Activated CD4-positive, CD25-positive, alpha-beta regulatory T cell (primary cell): ENCODE results near the gene PNLIPRP1.

Source experiments
- DNase-seq, 4 experiments: peaks; one replicate each; lab custom pipeline; 2025; lab: John Stamatoyannopoulos, UW

PNLIPRP1 gene

DNA sequence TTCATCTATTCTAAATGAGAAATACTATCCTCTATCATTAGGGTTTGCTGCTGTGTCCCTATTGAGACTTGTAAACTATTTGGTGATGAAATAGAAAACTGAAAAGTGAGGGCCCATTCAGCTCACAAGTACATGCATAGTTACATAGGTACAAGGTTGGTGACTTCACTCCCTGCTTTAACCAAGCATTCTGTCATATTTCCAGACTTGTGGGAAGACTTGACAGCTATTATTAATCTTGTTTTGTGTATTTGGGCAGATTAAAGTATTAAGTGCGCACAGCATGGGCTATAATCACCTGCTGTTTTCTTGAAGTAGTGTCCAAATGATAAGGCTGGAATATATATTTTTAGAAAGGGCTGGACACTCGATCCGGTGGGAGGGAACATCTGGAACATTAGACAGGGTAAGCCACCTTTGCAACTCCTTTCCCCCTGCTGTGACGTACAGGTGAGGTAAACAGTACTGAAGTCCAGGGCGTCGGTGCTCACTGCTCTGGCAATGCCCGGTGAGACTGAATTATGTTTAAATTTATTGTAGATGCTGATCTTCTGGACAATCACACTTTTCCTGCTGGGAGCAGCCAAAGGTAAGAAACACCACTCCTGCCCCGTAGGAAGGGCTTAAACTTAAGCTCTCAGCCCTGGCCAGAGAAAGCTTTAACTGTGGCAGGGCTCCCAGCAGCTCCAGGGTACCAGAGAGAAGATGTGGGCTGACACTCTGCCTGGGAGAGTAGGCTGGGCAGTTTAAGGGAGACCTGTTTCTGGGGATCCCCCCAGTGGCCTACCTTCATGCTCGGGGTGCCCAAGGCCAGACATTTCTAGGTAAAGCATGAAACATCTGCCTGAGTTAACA is at the start of gene PNLIPRP1:
Gene PNLIPRP1, plus strand, starts transcription at position 370 of the 855 bp plus-strand sequence. Its CDS starts 171 bp downstream, at position 541.
- no peak for DNase-seq

- no peak for DNase-seq
Observed at GRCh38 chr10:116542007-116542677, 48.6 kb upstream of the PNLIPRP1 start.

GRCh38 chr10:116545122-116545521 is 45.6 kb upstream of the PNLIPRP1 start:
- DNase-seq = no peak

DNA sequence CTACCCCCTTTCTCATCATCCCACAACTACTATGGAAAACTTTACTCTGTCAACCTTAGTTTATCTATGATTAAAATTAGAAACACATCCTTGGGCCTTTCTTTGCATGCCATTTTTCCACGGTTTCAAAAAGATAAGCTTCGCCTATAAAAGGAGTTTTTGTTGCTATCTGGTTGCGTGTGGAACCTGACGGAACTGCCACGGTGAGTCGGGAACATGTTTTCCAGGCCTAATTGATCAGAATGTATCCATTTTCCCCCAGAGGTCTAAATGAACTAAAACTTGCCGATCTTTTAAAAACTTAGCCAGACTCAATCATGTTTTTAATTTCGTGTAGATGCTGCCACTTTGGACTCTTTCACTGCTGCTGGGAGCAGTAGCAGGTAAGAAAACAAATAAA is 45.0 kb upstream of the PNLIPRP1 start, which contains the start of gene PNLIP:
Gene PNLIP, plus strand, starts transcription at position 176 of the 400 bp plus-strand sequence. Its CDS starts 162 bp downstream, at position 338.
- DNase-seq = no peak

DNA sequence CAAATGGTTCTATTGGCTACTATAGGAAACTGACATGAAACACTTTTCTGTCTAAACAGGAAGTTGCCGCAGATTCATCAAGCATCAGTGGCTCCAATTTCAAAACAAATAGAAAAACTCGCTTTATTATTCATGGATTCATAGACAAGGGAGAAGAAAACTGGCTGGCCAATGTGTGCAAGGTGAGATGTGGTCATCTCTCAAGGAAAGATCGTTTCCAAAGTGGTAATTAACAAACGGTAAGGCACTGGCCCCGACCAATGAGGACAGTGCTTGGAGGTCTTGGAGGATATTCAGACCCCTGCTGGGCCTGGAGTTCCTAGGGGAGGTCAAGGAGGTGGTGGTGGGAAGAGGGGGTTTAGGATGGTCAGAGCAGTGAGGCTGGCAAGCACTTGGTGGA is 42.5 kb upstream of the PNLIPRP1 start:
- DNase-seq = no peak

GRCh38 chr10:116553378-116553980 is 37.3 kb upstream of the PNLIPRP1 start:
- no peak for DNase-seq

GRCh38 chr10:116554628-116555027 is 36.1 kb upstream of the PNLIPRP1 start:
- DNase-seq = no peak

GRCh38 chr10:116555880-116556279 is 34.9 kb upstream of the PNLIPRP1 start:
- DNase-seq = no peak

- DNase-seq = no peak
Observed at GRCh38 chr10:116557305-116557880, 33.4 kb upstream of the PNLIPRP1 start.

DNA sequence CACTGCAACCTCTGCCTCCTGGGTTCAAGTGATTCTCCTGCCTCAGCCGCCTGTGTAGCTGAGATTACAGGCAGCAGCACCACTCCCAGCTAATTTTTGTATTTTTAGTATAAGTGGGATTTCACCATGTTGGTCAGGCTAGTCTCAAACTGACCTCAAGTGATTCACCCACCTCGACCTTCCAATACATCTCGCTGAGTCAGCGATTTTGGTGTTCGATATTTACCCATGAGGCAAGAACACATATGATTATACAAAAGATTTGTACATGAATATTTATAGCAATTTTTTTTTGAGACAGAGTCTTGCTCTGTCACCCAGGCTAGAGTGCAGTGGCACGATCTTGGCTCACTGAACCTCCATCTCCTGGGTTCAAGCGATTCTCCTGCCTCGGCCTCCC is 25.2 kb upstream of the PNLIPRP1 start:
- no peak for DNase-seq

GRCh38 chr10:116566932-116567331 is 23.8 kb upstream of the PNLIPRP1 start:
- no peak for DNase-seq

DNA sequence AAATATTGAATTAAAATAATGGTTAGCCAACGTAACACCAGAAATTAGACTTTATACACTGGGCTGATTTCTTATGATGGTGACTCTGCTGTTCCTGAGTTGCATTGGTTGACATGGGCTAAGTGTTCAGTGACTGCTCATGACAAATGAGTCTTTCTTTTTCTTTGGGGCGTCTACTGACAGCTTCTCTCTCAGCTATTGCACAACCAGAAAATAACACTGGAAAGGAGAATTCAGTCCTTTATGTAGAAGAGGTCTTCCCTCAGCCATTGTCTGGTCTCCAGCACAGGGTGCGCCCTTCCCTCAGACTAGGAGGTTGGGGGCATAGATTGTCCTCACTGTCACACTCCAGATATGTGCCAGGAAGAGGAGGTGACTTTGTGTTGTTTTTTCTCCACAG is 23.4 kb upstream of the PNLIPRP1 start:
- no peak for DNase-seq

DNA sequence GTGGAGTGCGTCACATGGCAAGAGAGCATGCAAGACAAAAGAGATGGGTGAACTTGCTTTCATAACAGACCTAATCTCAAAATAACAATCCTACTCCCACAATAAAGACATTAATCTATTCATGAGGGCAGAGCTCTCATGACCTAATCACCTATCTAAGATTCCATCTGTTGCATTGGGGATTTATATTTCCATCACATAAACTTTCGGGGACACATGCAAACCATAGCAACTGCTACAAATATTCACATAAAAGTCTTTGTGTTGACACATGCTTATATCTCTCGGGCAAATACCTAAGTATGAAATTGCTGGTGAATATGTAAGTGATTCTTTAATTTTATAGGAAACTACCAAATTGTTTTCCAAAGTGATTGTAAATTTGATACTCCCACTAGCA is 16.0 kb upstream of the PNLIPRP1 start:
- DNase-seq = no peak

DNA sequence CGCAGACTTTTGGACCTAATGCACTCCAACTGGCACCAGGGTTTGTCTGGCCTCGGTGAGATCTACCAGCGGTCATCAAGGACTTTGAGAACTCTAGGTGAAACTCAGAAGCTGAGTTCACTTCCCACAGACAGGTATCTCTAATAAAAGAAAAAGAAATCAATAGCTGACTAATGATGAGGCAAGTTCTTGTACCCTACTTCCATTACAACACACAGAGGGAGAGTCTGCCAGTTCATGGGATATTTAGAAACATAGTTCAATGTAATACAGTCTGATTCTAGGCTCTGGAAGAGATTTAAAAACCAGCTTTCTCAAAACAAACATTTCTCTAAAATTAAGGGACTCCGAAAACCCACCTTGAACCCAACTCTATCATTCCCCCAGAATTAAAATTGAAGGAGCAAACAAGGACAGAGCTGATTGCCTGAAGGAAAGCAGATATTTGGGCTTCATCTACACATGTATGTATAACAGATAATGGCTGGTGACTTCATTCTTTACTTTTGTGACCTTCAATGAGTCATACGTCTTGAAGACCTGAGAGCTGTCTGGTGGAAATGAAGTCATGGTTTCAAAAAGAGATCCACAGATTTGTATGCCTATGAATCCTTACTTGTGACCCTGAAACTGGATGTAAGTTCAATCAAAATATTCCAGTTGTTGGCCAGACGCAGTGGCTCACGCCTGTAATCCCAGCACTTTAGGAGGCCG is 2.7 kb upstream of the PNLIPRP1 start:
- DNase-seq = no peak

DNA sequence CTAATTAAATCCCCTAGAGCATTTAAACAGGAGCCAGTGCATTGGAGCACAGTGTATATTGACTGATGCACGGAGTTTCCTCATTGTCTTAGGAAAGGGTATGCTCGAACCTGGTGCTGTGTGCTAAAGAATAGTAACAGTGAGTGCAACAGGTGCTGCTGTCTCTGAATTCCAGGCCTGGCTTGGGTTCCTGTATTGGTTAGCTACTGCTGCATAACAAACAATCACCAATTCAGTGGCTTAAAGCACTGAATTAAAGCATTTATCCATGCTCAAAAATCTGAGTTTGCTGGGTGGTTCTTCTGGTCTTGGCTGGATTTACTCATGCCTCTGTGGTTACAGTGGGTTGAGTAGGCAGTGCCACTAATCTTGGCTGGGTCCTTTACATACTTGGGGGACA is 1.8 kb upstream of the PNLIPRP1 start:
- DNase-seq = no peak

- no peak for DNase-seq
Observed at GRCh38 chr10:116589926-116590325, 833 bp upstream of the PNLIPRP1 start.

DNA sequence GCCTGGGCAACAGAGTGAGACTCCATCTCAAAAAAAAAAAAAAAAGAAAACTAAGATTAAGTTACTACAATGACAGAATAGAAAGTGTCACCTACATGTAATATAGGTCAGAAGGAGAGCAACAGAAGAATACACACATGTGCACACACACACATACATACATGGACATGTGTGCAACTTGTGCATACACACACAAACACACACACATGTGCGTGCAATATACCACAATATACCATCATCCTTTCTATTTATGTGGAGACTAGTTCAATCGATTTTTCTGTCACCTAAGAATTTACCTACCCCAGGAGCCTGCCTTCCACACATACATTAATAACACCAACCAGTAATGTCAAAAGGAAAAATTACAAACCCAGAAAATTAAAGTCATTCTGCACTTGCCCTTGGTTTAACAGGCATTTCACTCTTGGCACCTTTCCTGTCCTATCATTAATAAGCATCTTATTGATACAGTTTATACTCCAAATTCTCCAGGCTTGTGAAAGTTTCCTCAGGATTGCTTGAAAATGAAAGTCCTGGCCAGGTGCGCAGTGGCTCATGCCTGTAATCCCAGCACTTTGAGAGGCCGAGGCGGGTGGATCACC is 2.5 kb downstream of the PNLIPRP1 start:
- DNase-seq = no peak

DNA sequence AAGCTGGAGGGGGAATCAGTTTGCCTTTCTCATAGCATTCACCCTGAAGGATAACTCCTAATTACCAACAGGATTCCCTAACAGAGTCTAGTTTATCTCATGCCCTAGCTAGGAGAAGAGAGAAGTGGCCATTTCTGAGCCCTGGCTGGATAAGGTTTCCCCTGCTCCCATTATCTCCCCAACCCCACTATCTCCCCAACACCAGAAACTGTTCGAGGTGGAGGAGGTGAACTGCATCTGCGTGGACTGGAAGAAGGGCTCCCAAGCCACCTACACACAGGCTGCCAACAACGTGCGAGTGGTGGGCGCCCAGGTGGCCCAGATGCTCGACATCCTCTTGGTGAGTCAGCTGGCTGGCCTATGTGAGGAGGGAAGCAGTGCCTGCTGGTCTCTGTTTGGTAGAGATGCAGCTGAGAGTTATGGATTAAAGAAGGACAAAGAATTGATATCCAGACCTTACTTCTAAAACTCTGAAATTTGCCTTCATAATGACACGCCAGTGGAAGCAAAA is 3.8 kb downstream of the PNLIPRP1 start:
- DNase-seq = no peak

GRCh38 chr10:116596062-116596461 is 5.3 kb downstream of the PNLIPRP1 start:
- no peak for DNase-seq

DNA sequence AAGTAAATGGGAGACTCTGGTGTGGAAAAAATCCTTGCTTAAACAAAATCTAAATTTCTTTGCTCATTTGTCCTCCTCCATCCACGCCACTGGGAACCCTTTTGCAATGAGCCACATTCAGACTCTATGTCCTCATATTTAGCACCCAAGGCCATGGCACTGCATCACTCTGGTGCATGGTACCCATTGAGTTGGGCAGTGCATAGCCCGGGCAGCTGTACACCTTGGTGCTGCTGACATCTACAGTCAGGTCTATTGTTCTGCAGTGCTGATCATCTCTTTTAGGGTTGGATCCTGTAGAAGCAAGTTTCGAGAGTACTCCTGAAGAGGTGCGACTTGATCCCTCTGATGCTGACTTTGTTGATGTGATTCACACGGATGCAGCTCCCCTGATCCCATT is 6.8 kb downstream of the PNLIPRP1 start:
- DNase-seq = no peak

DNA sequence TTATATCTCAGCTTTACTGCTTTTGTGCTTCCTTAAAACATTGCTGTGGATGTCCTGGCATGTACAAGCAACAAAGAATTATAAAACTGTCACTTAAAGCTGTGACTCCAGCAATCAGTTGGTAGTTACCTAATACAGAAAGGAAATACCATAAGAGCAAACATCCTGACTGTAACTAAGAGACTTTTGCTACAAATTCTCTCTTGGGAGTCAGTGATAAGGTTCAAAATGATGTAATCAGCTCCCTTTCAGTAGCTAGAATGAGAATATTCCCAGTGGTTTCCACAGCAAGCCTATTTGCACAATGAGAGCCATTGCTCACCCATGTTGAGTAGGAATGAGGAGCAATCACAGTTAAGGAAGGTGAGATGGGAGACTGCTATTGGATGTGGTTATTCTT is 7.6 kb downstream of the PNLIPRP1 start:
- no peak for DNase-seq
